HepG2 (cell line): ENCODE results near the gene TBX3. TPM values are rescaled to one million over a fixed set of nuclear protein-coding genes. Genes with fewer than 3 reads are reported as not detected.

Experiments
- AGO2 ChIP-seq: fragments of 200-400 bp; formaldehyde crosslinking; optimal IDR thresholded peaks from 2 replicates; pipeline ENCODE3; 2017; ENCODE audit warnings: mild to moderate bottlenecking, low read depth, low read length, moderate library complexity
- CREB3 ChIP-seq: sonication (generic); formaldehyde crosslinking; IDR thresholded peaks from 2 replicates; pipeline ENCODE4 v1.5.0; 2020; ENCODE audit warnings: missing genetic modification reagents
- HDAC1 ChIP-seq: sonication (generic); formaldehyde crosslinking; IDR thresholded peaks from 2 replicates; pipeline ENCODE4 v1.5.1; 2020; ENCODE audit warnings: mild to moderate bottlenecking, missing genetic modification reagents
- HNRNPLL ChIP-seq: fragments of 200-400 bp; formaldehyde crosslinking; IDR thresholded peaks from 2 replicates; pipeline ENCODE4 v1.6.1; 2017; ENCODE audit warnings: mild to moderate bottlenecking, low read depth, low read length; ENCODE audit not compliant: poor library complexity, severe bottlenecking
- NR2C2 ChIP-seq: sonication (generic); formaldehyde crosslinking; IDR thresholded peaks from 2 replicates; pipeline ENCODE4 v1.4.0; 2020; ENCODE audit warnings: missing genetic modification reagents, mild to moderate bottlenecking, moderate library complexity, borderline replicate concordance
- NR3C1 ChIP-seq: sonication (generic); formaldehyde crosslinking; IDR thresholded peaks from 2 replicates; pipeline ENCODE4 v1.4.0; 2020; ENCODE audit warnings: missing genetic modification reagents
- STAT5B ChIP-seq: sonication (generic); formaldehyde crosslinking; IDR thresholded peaks from 2 replicates; pipeline ENCODE4 v1.4.0; 2020; ENCODE audit warnings: missing genetic modification reagents
- TBX2 ChIP-seq: sonication (generic); formaldehyde crosslinking; IDR thresholded peaks from 2 replicates; pipeline ENCODE4 v1.5.0; 2020; ENCODE audit warnings: missing genetic modification reagents, mild to moderate bottlenecking, borderline replicate concordance
- ZNF180 ChIP-seq: sonication (generic); formaldehyde crosslinking; IDR thresholded peaks from 2 replicates; pipeline ENCODE4 v1.4.0; 2020; ENCODE audit warnings: low read depth, missing genetic modification reagents, borderline replicate concordance
- ZNF577 ChIP-seq: sonication (generic); formaldehyde crosslinking; IDR thresholded peaks from 2 replicates; pipeline ENCODE4 v1.4.0; 2020; ENCODE audit warnings: mild to moderate bottlenecking, low read depth, missing genetic modification reagents, borderline replicate concordance
- ZNF609 ChIP-seq: sonication (generic); formaldehyde crosslinking; IDR thresholded peaks from 2 replicates; pipeline ENCODE4 v1.4.0; 2020; ENCODE audit warnings: mild to moderate bottlenecking, missing genetic modification reagents, borderline replicate concordance
- ZNF724P ChIP-seq: sonication (generic); formaldehyde crosslinking; IDR thresholded peaks from 2 replicates; pipeline ENCODE4 v1.8.0; 2022; ENCODE audit warnings: missing genetic modification reagents, borderline replicate concordance
- polyA plus RNA-seq, 8 experiments: library from polyadenylated mRNA; depleted of rRNA in 3 of 8; stranded (reverse) in 7 of 8; unstranded in 1 of 8; fragments of >200 nt; fragmentation: Illumina TruSeq in 4 of 8; extraction: Trizol in 4 of 8; gene quantifications; 2 replicates each; pipeline versions ENCODE4 v1.2.1 to v1.2.3, GENCODE V29; 2011 to 2016; ENCODE audit warnings: low read depth in 4 of 8, missing spikeins in 1 of 8, mixed read lengths in 1 of 8; ENCODE audit not compliant: insufficient read depth in 1 of 8
- total RNA-seq, 5 experiments: library from RNA; depleted of rRNA; stranded (reverse); fragments of >200 nt; fragmentation: Illumina TruSeq; extraction: Trizol; gene quantifications; 2 replicates each; pipeline ENCODE4 v1.2.3, GENCODE V29; 2016; ENCODE audit warnings: low read depth in 1 of 5
- TF ChIP-seq, protein P1 (sequence below): sonication (generic); formaldehyde crosslinking; IDR thresholded peaks from 2 replicates; pipeline ENCODE4 v1.4.0; 2020; ENCODE audit warnings: missing genetic modification reagents
- TF ChIP-seq, protein P2 (sequence below): sonication (generic); formaldehyde crosslinking; IDR thresholded peaks from 2 replicates; pipeline ENCODE4 v1.5.0; 2020; ENCODE audit warnings: missing genetic modification reagents
- TF ChIP-seq, protein P3 (sequence below): IDR thresholded peaks from 2 replicates; pipeline ENCODE4 v1.6.1; 2016; ENCODE audit warnings: mild to moderate bottlenecking

Gene TBX3
- total and polyA plus RNA-seq, 2 of the 13 experiments (the other 11 are each of a cell fraction or from before 2014, with no cell fraction given): 27.1 to 42.4 TPM

DNA sequence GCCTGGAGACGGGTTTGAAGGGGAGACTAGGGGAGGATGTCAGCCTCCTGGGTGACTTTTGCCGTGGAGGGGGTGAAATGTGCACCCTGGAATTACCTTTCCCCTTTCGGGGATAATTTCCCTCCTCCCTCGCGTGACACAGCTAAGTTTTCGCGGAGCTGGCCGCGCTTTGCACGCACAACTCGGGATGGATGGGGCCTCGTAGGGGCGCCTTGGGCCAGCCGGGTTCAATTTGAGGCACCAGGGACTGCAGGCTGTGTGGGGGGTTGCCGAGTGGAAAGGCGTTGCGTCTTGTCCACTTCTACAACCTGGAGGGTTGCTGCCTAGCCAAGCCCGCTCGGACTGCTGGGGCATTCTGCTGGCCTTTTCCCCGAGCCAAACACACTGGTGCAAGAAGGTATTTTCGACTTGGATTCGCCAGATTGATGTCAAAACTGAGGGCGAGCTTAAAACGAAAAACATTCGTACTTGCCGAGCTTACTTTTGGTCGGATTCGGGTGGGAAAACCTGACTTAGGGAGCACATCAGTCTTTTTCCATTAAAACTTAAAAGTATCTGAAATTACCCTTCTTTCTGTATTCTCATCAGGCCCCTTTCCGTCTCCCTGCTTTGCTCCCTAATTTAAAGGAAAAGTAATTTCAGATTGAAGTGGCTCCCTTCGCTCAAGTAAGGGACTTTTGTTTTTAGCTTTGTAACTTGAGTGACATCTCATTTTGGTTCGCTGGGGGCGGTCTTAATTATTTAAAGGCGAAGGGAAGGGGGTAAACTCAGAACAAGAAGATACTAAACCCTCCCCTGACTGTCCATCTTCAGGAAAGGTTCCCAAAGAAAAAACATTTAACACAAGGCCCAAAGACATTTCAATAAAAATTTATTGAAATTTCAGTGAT lies 14.3 kb downstream of the TBX3 start (continued):
- TF ChIP-seq ZNF609 (CRISPR knock-in tag) (no peak), NR2C2 (no peak), HDAC1 (peak; percentile 54), NR3C1 (CRISPR knock-in tag) (no peak), TBX2 (0 out of 2 replicates have a peak, but pooled peaks have one; percentile 25), ZNF724P (0 out of 2 replicates have a peak, but pooled peaks have one; percentile 28), AGO2 (peak; percentile 98), STAT5B (CRISPR knock-in tag) (no peak; the same call in 1 of the 2 replicates), CREB3 (CRISPR knock-in tag) (no peak), ZNF180 (CRISPR knock-in tag) (no peak), HNRNPLL (peak; percentile 61), ZNF577 (CRISPR knock-in tag) (no peak)
- TF ChIP-seq, protein P1, sequence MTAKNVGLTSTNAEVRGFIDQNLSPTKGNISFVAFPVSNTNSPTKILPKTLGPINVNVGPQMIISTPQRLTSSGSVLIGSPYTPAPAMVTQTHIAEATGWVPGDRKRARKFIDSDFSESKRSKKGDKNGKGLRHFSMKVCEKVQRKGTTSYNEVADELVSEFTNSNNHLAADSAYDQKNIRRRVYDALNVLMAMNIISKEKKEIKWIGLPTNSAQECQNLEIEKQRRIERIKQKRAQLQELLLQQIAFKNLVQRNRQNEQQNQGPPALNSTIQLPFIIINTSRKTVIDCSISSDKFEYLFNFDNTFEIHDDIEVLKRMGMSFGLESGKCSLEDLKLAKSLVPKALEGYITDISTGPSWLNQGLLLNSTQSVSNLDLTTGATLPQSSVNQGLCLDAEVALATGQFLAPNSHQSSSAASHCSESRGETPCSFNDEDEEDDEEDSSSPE (CRISPR knock-in tag): no peak
- TF ChIP-seq, protein P2, sequence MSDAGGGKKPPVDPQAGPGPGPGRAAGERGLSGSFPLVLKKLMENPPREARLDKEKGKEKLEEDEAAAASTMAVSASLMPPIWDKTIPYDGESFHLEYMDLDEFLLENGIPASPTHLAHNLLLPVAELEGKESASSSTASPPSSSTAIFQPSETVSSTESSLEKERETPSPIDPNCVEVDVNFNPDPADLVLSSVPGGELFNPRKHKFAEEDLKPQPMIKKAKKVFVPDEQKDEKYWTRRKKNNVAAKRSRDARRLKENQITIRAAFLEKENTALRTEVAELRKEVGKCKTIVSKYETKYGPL (CRISPR knock-in tag): no peak
- TF ChIP-seq, protein P3, sequence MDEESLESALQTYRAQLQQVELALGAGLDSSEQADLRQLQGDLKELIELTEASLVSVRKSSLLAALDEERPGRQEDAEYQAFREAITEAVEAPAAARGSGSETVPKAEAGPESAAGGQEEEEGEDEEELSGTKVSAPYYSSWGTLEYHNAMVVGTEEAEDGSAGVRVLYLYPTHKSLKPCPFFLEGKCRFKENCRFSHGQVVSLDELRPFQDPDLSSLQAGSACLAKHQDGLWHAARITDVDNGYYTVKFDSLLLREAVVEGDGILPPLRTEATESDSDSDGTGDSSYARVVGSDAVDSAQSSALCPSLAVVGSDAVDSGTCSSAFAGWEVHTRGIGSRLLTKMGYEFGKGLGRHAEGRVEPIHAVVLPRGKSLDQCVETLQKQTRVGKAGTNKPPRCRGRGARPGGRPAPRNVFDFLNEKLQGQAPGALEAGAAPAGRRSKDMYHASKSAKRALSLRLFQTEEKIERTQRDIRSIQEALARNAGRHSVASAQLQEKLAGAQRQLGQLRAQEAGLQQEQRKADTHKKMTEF (CRISPR knock-in tag): peak; percentile 23; the same call in 1 of the 2 replicates
